Osteocyte (in vitro differentiated cells): ENCODE data around the gene ARHGAP9. TPM values are rescaled to one million over a fixed set of nuclear protein-coding genes. Genes with fewer than 3 reads are reported as not detected.

Experiments
- DNase-seq: peaks from one replicate; pipeline ENCODE4 v3.0.0; 2021; ENCODE audit warnings: mixed read lengths; ENCODE audit not compliant: unreplicated experiment; ENCODE audit errors: extremely low spot score
- H3K27ac Mint-ChIP-seq: one replicate; pipeline ENCODE4 v1.8.0; 2021; ENCODE audit warnings: mild to moderate bottlenecking, mixed read lengths; ENCODE audit not compliant: unreplicated experiment
- H3K27me3 Mint-ChIP-seq: one replicate; pipeline ENCODE4 v1.8.0; 2021; ENCODE audit warnings: mixed read lengths; ENCODE audit not compliant: unreplicated experiment
- H3K36me3 Mint-ChIP-seq: one replicate; pipeline ENCODE4 v1.8.0; 2021; ENCODE audit warnings: mixed read lengths; ENCODE audit not compliant: unreplicated experiment
- H3K4me1 Mint-ChIP-seq: one replicate; pipeline ENCODE4 v1.8.0; 2021; ENCODE audit warnings: mixed read lengths; ENCODE audit not compliant: unreplicated experiment
- H3K4me3 Mint-ChIP-seq: one replicate; pipeline ENCODE4 v1.8.0; 2021; ENCODE audit warnings: mild to moderate bottlenecking, moderate library complexity, mixed read lengths; ENCODE audit not compliant: unreplicated experiment
- H3K9me3 Mint-ChIP-seq: one replicate; pipeline ENCODE4 v1.8.0; 2021; ENCODE audit warnings: mixed read lengths; ENCODE audit not compliant: unreplicated experiment
- total RNA-seq: library from RNA; stranded (reverse); gene quantifications from 2 replicates; pipeline ENCODE4 v1.2.1, GENCODE V29; 2021
- TF ChIP-seq, protein P1 (sequence below): fragments of 200-600 bp; sonication (generic); IDR thresholded peaks from 2 replicates; pipeline ENCODE4 v1.5.0; 2021; ENCODE audit warnings: antibody characterized with exemption, mild to moderate bottlenecking, moderate library complexity

Gene ARHGAP9
- total RNA-seq, 1 donor from 2014 or later: 1.5 TPM

DNA sequence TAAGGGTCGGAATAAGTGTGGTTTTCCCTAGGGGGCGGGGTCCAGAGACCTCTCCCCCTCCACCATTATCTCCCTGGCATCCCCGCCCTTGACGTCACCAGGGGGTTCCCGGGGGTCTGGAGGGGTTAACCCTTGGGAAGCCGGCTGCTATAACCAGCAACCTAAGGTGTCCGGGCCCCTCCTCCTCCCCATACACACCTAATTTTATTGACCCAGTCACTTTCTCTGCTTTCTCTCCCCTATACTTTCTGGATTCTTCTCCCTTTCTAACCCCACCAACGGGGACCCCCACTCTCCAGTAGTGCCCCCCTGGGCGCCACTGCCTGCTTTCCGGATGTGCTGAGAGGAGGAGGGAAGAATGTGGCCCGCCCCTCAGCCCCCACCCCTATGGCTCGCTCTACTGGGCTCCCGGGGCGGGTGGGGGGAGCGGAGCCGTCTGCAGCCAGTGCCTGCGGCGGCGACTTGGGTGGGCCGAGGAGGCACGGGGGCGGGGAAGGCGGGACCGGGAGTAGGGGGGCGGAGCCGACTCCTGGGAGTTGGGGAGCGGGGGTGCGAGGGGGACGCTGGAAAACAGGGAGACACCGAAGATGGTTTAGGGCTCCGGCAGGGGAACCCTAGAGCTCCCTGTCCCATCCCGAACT is 18.3 kb downstream of the ARHGAP9 start:
- Mint-ChIP-seq H3K27ac (peak overlapping the region; percentile 63), H3K4me1 (peaks cover 28% of the 10 kb centered on the region), H3K36me3 (no peaks in the 10 kb centered on the region), H3K4me3 (peak overlapping the region; percentile 79), H3K9me3 (no peaks in the 10 kb centered on the region), H3K27me3 (no peaks in the 10 kb centered on the region)
- TF ChIP-seq, protein P1, sequence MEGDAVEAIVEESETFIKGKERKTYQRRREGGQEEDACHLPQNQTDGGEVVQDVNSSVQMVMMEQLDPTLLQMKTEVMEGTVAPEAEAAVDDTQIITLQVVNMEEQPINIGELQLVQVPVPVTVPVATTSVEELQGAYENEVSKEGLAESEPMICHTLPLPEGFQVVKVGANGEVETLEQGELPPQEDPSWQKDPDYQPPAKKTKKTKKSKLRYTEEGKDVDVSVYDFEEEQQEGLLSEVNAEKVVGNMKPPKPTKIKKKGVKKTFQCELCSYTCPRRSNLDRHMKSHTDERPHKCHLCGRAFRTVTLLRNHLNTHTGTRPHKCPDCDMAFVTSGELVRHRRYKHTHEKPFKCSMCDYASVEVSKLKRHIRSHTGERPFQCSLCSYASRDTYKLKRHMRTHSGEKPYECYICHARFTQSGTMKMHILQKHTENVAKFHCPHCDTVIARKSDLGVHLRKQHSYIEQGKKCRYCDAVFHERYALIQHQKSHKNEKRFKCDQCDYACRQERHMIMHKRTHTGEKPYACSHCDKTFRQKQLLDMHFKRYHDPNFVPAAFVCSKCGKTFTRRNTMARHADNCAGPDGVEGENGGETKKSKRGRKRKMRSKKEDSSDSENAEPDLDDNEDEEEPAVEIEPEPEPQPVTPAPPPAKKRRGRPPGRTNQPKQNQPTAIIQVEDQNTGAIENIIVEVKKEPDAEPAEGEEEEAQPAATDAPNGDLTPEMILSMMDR: no peak
- no peak for DNase-seq

DNA sequence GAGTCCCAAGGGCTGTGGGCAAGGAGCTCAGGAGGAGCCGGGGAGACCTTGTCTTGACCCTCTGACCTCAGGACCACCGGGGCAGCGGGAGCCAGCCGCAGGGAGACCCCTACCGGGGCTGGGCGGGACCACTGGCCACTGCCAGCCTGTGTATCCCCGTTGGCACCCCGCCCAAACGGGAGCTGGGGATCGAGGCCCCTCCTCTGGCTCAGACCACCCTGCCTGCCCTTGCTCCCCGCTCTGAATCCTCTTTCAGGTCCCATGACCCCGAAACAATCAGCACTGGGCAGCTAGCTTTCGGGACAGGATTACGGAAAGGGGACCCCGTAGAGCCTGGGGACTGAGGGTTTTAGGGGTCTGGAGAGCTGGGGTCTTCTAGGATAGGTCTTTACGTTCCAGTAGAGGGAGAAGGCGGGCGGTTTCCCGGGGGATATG is 18.8 kb downstream of the ARHGAP9 start:
- H3K27me3 Mint-ChIP-seq: no peaks in the 10 kb centered on the region
- TF ChIP-seq, protein P1: no peak
- H3K4me1 Mint-ChIP-seq: peaks cover 32% of the 10 kb centered on the region
- DNase-seq: no peak
- no peaks in the 10 kb centered on the region for H3K9me3 Mint-ChIP-seq
- H3K36me3 Mint-ChIP-seq: no peaks in the 10 kb centered on the region
- peak overlapping the region; percentile 41 for H3K27ac Mint-ChIP-seq
- peak overlapping the region; percentile 79 for H3K4me3 Mint-ChIP-seq

DNA sequence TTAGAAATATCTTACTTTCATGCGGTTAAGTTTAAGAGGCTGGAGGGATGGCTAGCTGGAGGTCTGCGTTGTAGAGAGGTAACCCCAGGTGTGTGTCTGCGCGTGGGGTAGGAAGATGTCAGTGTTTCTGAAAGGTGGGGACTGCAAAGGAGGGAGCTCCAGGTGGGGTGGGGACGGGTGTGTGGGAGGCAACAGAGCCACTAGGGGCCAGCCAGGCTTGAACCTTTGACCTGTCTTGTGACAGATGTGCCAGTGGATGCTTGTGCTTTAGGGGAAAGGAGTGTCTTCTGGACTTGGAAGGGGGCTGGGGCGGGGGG is 19.2 kb downstream of the ARHGAP9 start:
- Mint-ChIP-seq H3K9me3 (no peaks in the 10 kb centered on the region), H3K36me3 (no peaks in the 10 kb centered on the region), H3K4me1 (peaks cover 36% of the 10 kb centered on the region), H3K27me3 (no peaks in the 10 kb centered on the region), H3K4me3 (peak overlapping the region; percentile 72), H3K27ac (peak overlapping the region; percentile 82)
- TF ChIP-seq, protein P1: no peak
- no peak for DNase-seq

DNA sequence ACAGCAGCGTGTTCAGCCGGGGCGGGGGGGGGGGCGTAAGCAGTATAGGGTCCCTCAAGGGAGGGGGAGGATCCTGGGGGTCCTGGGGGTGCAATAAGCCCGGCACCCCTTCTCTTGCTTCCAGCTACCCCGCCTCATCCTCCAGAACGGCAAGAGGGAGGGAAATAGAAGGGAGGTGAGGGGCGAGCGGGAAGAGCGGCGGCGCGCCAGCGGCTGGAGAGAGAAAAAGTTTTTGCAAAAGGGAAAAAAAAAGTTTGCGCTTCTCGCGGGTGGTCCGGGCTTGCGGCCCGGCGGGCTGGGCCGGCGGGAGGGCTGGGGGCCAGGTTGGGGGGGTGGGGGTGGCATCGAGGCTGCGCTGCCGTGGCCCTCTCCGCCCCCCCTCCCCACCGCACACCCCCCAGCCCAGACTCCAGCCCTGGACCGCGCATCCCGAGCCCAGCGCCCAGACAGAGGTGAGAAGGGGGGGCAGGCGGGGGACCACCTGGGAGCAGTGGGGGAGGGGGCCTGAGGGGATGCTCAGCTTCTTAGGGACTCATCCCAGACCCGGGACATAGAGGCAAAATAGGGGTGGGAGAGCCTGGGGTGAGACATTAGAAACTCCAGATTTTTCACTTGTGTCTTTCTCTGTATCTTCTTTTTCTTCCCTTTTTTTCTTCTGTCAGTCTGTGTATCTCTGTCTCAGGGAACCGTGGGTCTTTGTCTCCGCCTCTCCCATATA is 19.8 kb downstream of the ARHGAP9 start, which contains the start of gene GLI1:
TSS of gene GLI1 (plus strand) at position 36 of the 718 bp plus-strand sequence. CDS start 3,907 bp downstream, outside the sequence.
- Mint-ChIP-seq H3K4me3 (peak within 1 kb of the TSS; percentile 93), H3K4me1 (peaks cover 41% of the 10 kb centered on the region), H3K36me3 (no peaks in the 10 kb centered on the region), H3K27me3 (no peaks in the 10 kb centered on the region), H3K9me3 (no peaks in the 10 kb centered on the region), H3K27ac (peak within 1 kb of the TSS; percentile 97)
- TF ChIP-seq, protein P1: no peak
- no peak for DNase-seq

DNA sequence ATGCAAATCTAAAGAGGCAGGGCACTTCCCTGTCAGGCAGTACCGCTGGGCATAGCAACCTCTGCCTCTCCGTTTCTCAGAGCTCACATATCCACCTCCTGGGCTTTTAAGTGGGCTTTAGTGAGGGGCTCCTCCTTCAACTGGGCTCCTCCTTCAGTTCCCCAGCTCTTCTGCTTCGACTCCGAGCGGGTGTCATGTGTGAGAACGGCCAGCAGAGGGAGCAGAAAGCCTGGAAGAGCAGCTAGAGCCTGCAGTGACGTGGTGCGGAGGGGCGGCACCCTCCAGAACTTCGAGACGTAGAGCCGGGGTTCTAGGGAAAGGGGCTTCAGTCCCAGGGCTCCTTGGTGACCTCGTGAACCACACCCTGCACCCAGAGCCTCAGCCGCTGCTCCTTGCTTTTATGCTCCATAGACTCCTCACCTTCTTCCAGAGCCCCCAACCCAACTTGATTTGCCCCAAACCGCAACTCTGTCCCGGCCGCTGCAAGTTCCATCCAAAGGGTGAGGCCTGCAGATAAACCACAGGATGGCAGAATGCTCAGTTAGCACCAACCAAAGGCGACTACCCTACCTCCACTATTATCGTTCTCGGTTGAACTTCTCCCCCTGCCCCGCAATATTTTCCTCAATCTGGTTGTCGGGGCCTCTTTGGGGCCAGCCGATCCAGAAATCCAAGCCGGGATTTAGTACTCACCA is 20.5 kb downstream of the ARHGAP9 start:
- no peaks in the 10 kb centered on the region for H3K9me3 Mint-ChIP-seq
- peak; percentile 97 for DNase-seq
- peak overlapping the region; percentile 93 for H3K4me3 Mint-ChIP-seq
- H3K27ac Mint-ChIP-seq: peak overlapping the region; percentile 97
- no peaks in the 10 kb centered on the region for H3K27me3 Mint-ChIP-seq
- TF ChIP-seq, protein P1: peak; percentile 91
- peaks cover 47% of the 10 kb centered on the region for H3K4me1 Mint-ChIP-seq
- no peaks in the 10 kb centered on the region for H3K36me3 Mint-ChIP-seq
